Middle frontal gyrus (tissue), 1 donor: ENCODE data around the gene CYREN.
"Not testable (repeated sequence)": the region's sequence is repeated elsewhere in the genome, so short reads cannot be mapped to it uniquely, and the experiment has no call there.

Experiments
- DNase-seq: peaks from one replicate; pipeline ENCODE4 v3.0.0-alpha.2; 2015; ENCODE audit warnings: low spot score; ENCODE audit errors: extremely low spot score

The CYREN gene

DNA sequence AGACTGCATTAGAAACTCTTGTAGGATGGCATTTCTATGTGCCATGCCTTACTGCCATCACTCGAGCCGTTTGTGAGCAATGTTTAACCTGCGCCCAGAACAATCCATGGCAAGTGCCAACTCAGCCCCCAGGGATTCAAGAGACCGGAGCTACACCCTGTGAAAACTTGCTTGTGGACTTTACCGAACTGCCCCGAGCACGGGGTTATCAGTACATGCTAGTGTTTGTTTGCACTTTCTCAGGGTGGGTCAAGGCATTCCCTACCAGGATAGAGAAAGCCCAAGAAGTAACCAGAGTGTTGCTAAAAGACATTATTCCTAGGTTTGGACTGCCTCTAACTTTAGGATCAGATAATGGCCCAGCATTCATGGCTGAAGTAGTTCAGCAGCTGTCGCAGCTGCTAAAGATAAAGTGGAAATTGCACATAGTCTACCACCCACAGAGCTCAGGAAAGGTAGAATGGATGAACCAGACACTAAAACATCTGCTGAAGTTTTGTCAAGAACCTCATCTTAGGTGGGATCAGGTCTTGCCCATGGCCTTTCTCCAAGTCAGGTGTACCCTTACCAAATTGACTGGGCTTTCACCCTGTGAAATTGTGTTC is 8.9 kb upstream of the CYREN start:
- DNase-seq: no peak

DNA sequence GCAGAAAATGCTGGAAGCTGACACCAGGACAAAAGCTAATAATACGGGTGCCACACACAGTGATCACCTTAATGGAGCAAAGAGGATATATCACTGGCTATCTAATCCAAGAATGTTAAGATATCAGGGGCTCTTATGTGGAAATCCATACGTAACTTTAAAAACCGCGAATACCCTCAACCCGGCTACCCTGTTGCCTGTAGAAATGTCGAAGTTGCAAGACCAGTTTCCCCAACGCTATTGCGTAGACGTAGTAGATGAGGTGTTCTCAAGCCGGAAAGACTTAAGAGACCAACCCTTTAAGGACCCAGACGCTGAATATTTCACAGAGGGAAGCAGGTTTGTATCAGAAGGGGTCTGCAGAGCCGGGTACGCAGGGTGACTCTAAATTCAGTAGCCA is 7.9 kb upstream of the CYREN start:
- DNase-seq: no peak

DNA sequence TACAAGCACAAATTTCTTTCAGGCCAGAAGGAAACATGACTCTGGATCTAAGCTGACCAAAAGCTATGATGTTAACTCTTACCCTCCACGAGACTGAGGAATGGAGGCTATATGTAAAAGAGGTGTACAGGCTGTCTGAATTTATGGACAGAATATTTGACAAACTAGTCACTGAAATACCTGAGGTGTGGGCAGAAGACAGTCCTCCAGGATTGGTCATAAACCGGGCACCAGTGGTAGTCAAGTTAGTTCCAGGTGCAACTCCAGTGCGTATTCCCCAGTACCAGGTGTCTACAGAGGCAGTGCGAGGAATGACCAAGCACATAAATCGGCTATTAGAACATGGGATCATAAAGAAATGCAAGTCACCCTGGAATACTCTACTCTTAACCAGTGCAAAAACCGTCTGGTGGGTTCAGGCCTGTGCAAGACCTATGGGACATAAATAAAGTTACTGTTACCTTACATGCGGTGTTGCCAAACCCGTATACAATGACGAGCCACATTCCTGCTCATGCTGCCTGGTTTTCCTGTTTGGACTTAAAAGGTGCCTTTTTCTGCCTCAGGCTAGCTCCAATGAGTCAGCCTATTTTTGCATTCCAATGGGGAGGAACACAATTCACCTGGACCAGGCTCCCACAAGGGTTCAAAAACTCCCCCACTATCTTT is 6.7 kb upstream of the CYREN start:
- no peak for DNase-seq

DNA sequence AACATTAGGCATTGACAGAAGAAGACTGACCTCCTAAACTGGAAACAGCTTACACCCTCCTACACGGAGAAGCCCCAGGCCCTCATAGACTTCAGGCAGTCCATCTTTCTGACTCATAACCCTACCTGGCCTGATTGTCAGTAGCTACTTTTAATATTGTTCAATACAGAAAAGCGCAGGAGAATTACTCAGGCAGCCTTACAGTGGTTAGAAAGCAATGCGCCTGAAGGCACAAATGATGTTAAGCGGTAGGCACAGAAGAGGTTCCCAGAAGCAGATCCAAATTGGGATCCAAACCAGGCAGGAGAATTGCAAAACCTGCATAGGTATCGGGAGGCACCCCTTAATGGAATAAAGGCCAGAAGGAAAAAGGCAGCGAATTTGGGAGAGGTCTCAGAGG is 5.4 kb upstream of the CYREN start:
- DNase-seq: no peak

DNA sequence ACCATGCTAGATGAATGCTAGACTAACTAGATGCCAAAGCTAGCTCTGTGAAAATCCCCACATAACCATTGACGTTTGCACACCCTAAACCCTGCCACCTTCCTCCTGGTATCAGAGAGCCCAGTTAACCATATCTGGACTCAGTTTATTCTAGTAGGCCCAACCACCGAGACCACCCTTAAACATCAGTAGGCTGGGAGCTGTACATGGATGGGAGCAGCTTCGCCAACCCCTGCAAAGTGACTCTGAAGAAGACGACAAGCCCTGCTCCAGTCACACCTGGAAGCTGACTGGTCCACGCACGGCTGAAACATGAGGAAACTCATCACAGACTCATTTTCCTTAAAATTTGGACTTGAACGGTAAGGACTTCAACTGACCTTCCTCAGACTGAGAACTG is 4.4 kb upstream of the CYREN start:
- DNase-seq: no peak

DNA sequence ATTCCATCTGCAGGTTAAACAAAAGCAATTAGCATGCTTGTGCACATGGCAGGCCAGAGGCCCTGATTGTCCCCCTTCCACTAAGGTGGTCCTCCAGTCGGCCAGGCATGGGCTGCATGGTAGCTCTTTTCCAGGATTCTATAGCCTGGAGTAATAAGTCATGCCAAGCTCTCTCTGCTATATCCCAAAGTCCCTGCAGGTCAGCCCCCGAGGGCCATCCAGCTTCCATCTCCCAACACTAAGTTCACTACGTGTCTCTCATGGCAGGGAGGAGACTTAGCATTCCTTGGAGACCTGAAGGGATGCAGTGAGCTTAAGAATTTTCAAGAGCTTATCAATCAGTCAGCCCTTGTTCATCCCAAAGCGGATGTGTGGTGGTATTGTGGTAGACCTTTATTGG is 3.4 kb upstream of the CYREN start:
- DNase-seq: not testable (repeated sequence)

DNA sequence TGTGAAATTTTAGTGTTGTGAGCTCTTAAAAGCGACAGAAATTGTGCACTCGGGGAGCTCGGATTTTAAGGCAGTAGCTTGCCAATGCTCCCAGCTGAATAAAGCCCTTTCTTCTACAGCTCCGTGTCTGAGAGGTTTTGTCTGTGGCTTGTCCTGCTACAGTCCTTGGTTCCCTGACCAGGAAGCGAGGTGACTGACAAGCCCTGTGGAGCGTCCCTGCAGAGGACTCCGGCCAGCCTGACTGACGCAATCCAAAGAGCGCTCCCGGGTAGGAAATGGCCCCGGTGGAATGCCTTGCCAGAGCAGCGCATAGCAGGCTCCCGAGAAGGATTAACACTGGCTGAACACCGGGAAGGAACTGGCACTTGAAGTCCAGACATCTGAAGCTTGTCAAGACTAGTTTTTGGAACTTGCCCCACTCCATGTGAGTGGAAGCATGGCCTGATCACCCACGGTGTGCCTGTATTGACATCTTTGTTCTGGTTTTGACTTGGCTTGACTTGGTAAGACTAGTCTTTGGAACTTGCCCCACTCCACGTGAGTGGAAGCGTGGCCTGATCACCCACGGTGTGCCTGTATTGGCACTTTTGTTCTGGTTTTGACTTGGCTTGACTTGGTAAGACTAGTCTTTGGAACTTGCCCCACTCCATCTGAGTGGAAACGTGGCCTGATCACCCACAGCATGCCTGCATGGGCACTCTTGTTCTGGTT is 1.2 kb upstream of the CYREN start:
- not testable (repeated sequence) for DNase-seq

DNA sequence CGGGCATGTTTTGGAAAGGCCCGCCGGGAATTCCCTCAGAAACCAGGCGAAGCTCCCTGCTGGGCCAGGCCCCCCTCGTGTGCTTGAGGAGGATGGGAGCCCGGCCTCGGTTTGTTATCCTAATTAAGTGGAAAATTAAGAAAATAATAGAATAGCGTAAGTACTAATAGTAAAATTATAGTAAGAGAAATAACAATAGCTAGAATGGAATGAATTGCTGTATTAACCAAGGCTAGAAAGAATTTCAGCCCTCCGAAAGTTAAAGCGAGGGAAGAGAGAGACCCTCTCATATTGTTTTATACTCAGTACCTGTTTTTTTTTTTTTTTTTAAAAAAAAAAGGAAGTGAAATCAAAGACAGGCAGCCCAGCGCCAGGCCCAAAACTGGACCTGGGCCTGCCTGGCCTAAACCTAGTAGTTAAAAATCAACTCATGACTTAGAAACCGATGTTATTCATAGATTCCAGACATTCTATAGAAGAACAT is 533 bp upstream of the CYREN start:
- not testable (repeated sequence) for DNase-seq

DNA sequence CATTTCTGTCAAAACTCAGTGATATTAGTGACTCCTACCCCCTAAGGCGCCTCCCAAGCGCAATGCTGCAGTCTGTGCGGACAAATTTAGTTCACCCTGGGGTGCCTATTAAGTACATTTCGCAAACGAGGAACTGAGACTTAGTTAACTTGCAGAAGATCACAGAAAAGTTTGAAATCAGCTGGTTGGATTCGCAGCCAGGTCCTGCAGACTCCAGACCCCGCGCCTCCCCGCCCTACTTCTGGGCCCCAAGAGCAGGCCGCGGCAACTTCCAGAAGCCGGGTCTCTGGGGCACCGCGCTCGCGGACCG is 588 bp downstream of the CYREN start:
- DNase-seq: no peak

DNA sequence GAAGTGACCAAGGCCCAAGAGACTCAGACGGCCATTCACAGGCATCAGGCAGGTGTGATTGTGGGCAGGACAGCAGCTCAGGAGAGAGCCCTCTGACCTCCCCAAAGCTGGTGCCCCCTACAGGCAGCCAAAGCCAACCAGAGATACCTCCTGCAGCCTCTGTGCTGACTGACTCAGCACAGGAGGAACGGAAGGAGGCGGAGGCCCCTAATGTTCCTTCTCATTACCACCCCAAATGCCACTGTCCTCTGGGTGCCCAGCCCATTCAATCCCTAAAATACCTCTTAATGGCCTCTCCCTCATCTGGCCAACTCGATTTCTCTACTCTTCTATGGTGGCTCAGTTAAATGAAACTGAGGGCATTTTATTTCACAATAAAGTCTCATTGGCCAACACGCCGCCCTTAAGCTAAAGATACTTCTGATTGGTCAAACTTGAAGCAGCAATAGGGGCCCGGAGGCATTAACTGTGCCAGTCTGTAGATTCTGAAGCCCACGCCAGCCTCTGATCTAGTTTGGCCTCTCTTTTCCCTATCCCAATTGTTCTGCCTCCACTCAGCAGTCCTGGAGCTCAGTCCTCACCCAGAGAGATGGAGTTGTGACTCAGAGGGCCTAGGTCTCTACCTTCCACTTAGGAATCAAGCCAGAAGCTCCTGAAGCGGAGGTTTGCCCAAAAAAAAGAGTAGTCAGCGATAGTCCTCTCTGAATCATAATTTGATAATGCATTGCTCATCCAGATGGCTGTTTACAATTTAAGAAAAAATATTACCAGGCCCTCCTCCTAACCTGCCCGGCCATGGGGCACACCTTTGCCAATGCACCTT is 1.2 kb downstream of the CYREN start:
- no peak for DNase-seq

DNA sequence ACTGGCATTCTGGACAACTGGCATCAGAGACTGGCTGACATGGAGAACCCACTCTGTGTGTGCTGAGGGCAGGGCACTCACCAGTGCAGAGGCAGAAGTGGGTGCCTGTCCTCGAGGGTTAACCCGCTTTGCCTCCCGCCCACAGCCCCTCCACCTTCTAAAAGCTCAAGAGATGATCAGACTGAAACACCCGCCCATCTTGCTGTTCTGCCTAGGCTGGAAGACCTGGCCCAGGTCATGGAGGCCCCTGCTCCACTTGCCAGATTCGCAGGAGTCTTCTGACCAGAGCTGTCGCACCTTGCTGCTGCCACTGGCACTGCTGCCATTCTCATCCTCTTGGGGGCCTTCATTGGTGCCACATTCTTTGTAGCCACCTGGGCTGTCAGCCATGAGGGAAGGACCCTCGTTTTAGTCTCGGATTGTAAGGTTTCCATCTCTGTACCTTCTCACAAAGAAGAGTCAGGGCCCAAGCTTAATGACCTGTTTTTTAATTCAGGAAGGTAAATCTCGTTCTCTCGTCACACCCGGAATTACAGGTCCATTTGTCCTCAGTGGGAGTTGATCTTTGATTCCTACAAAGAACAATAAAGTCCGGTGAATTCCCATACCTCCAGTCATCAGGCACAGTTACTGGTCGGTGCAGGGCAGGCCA is 1.9 kb downstream of the CYREN start:
- DNase-seq: no peak

DNA sequence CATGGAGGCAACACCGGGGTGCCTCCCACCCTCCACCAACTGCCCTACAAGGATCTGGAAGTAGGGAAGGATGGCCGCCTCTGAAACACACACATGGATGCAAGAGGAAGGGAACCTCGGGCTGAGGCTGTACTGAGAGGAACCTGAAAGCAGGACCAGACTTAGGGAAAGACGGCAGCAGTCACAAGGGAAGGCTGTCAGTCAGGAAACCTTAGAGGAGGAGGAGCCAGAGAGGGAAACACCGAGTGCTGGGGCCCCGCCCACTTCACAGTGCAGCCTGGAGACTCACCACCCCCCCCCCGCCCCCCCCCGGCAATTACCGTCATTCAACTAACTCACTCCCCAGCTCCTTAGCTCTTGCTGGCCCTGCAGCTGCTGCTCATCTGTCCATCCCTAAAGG is 2.5 kb downstream of the CYREN start:
- no peak for DNase-seq

DNA sequence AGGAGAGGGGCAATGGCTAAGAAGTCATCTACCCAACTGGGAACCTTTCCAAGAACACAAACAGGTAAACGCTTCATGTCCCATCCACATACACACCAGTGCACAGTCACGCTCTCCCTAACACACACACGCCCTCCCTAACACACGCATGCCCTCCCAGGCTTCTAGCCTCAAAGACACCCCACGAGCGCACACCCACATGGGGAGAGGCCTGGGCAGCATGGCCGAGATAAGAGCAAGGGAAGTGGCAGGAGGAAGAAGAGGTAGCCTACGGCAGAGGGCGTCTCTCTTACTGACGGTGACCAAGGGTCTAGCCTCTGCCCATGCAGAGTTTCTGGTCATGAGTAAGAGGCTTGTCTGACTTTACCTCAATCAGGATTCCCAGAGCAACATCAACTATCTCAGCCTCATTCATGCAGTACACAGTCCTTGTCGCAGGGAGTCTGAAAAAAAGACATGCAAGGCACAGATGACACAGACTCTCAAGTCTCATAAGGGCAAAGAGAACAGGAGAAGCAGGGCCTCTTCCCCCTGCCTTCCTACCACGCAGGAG is 3.1 kb downstream of the CYREN start:
- no peak for DNase-seq

DNA sequence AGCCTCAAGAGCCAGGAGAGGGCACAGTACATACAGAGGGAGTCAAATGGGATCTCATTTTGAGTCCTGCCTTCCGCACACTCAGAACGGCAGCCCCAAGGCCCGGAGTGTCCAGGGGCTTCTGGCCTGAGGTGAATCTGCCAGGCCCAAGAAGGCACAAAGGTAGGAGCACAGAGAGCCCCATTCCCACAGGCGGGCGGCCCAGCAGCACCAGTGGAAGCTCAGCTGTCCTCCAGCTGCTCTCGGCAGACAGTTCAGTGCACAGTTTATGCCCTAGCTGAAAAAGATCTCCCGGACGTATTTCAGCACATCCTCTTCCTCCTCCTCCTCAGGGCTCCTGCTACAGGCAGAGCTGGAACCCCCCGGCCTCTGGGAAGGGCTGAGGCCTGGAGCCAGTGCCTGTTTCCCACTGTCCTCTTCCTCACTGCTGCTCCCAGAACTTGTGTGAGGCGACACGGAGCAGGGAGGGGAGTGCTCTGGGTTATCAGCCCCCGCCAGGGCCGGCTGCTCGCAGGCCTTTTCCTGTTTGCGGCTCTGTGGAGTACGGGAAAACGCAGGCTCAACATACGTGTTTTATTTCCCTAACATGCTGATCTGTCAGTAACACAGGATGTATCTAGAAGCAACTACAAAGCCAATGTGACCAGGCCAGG is 4.0 kb downstream of the CYREN start:
- DNase-seq: no peak

DNA sequence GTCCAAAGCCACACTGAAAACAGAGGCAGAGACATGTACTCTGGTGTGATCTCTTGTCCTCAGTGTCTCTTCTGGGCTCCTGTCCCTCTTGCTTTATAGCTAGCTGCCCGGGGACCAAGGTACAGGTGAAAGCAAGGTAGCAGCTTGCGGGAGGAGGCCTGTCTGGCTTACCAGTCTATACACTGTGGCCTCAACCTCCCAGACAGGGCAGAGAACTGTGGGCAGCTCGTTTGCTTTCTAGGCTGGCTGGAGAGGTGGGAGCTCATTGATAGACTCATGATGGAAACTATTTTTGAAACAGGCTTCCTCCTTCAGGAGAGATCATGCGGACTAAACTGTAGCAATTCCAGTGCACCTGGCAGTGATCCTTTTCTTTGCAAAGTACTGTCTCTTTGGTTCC is 4.6 kb downstream of the CYREN start:
- no peak for DNase-seq

DNA sequence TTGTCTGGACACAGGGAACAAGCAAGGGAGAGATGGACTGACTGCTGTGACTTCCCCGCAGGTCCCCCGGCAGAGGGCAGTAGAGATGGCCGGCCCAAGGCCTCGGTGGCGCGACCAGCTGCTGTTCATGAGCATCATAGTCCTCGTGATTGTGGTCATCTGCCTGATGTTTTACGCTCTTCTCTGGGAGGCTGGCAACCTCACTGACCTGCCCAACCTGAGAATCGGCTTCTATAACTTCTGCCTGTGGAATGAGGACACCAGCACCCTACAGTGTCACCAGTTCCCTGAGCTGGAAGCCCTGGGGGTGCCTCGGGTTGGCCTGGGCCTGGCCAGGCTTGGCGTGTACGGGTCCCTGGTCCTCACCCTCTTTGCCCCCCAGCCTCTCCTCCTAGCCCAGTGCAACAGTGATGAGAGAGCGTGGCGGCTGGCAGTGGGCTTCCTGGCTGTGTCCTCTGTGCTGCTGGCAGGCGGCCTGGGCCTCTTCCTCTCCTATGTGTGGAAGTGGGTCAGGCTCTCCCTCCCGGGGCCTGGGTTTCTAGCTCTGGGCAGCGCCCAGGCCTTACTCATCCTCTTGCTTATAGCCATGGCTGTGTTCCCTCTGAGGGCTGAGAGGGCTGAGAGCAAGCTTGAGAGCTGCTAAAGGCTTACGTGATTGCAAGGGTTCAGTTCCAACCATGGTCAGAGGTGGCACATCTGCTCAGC is 6.0 kb downstream of the CYREN start:
- no peak for DNase-seq

DNA sequence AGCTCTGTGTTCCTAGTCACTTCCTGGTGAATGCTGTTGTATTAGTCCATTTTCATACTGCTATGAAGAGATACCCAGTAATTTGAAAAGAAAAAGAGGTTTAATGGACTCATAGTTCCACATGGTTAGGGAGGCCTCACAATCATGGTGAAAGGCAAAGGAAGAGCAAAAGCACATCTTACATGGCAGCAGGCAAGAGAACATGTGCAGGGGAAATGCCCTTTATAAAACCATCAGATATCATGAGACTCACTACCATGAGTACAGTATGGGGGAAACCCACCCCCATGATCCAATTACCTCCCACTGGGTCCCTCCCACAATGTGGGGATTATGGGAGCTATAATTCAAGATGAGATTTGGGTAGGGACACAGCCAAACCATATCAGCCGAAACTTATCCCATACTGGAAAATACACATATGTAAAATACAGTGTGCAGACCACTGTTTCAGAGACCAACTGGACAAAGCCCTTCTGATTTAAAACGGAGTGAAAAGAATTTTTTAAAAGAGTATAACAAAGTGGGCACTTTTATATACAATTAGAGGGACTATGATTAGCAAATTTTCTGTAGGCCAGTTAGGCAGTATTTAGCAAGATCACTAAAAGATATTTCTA is 8.0 kb downstream of the CYREN start:
- no peak for DNase-seq

DNA sequence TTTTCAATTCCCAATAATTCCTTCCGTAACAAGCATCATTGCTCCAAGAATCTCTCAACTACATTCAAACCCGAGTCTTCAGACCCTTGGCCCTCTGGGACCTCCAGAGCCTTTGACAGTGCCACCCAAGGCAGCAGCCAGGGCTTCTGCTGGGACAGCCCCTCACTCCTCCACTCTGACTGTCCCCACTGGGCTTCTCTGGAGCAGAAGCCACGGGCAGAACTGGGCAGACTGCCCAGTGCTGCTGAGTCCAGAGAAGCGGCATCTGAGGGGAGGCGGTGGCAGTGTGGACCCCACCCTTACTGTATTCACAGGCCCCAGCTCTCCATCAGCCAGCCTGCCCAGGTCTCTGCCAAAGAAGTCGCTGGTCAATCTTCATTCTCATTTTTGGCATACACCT is 8.8 kb downstream of the CYREN start:
- DNase-seq: no peak

DNA sequence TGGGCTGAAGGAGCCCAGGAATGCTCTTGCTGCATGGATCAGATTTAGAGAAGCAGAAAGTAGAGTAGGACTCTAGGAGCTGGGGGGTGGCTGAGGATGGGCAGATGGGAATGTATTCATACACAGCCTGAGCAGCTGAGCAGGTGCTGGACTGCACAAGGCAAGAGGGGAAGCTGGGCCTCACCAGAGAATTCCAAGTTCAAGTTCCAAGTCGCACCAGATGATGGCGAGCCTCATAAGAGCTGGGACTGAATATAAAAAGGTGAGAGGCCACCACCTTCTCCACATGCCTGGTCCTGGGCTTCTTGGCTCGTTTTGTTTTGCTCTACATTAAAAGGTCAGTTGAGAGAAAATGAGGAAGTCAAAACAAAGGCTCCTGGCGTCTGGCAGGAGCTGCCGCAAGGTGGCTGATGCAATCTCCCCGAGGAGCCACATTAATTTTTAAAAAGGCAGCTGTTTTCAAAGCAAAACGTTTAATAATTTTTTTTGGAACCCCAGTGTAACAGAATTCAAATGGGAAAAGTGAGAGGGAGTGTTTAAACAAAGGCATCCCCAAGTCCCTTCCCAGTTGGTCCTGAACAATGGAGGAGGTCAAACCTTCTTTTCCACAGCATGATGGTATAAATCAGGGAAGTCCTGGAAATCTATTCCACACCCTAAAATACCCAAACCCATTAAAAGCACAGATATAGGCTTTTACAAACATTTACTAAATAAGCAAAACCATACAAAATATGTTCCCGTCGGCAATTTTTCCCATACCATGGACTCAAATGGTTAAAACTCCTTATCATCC is 9.5 kb downstream of the CYREN start:
- no peak for DNase-seq
